Astrocyte (in vitro differentiated cells and primary cell): ENCODE data around the gene PIP4K2A. TPM values are rescaled to one million over a fixed set of nuclear protein-coding genes. Genes with fewer than 3 reads are reported as not detected.

Experiments used
- DNase-seq: peaks from one replicate; pipeline ENCODE4 v3.0.0-alpha.2; 2010; ENCODE audit warnings: low read depth
- FAIRE-seq: peaks from 2 replicates; lab custom pipeline; 2011; peaks lifted over from hg19 to GRCh38; lab: Jason Lieb, UNC
- H2AFZ ChIP-seq: 2 replicates; pipeline ENCODE4 v1.6.0; 2012; ENCODE audit warnings: low read depth, low read length, inconsistent platforms
- H3K27ac ChIP-seq: 2 replicates; pipeline ENCODE4 v1.5.1; 2011; ENCODE audit warnings: low read depth, low read length, inconsistent platforms
- H3K27me3 ChIP-seq: 2 replicates; pipeline ENCODE4 v1.6.0; 2011; ENCODE audit warnings: low read length, inconsistent platforms; ENCODE audit not compliant: insufficient read depth
- H3K36me3 ChIP-seq: 2 replicates; pipeline ENCODE4 v1.5.1; 2011; ENCODE audit warnings: low read length, inconsistent platforms; ENCODE audit not compliant: insufficient read depth
- H3K4me1 ChIP-seq: 2 replicates; pipeline ENCODE4 v1.5.1; 2011; ENCODE audit warnings: low read length, inconsistent platforms; ENCODE audit not compliant: insufficient read depth
- H3K4me2 ChIP-seq: 2 replicates; pipeline ENCODE4 v1.6.0; 2012; ENCODE audit warnings: low read length, inconsistent platforms
- H3K4me3 ChIP-seq: 2 replicates; pipeline ENCODE4 v1.5.1; 2011; ENCODE audit warnings: low read depth, mild to moderate bottlenecking, low read length, inconsistent platforms; ENCODE audit not compliant: insufficient read depth
- H3K79me2 ChIP-seq: 2 replicates; pipeline ENCODE4 v1.6.0; 2012; ENCODE audit warnings: mild to moderate bottlenecking, low read length, inconsistent platforms; ENCODE audit not compliant: insufficient read depth
- H3K9ac ChIP-seq: 2 replicates; pipeline ENCODE4 v1.6.0; 2012; ENCODE audit warnings: mild to moderate bottlenecking, low read length, inconsistent platforms
- H3K9me3 ChIP-seq: 2 replicates; pipeline ENCODE4 v1.5.1; 2012; ENCODE audit warnings: low read depth, mild to moderate bottlenecking, low read length, inconsistent platforms; ENCODE audit not compliant: insufficient read depth
- H4K20me1 ChIP-seq: 2 replicates; pipeline ENCODE4 v1.6.0; 2012; ENCODE audit warnings: low read length, inconsistent platforms; ENCODE audit not compliant: insufficient read depth
- H3K27ac Mint-ChIP-seq: one replicate; pipeline ENCODE4 v1.8.0; 2021; ENCODE audit warnings: mild to moderate bottlenecking, mixed read lengths; ENCODE audit not compliant: unreplicated experiment
- H3K27me3 Mint-ChIP-seq: one replicate; pipeline ENCODE4 v1.8.0; 2021; ENCODE audit warnings: low read depth, mixed read lengths; ENCODE audit not compliant: unreplicated experiment
- H3K36me3 Mint-ChIP-seq: one replicate; pipeline ENCODE4 v1.8.0; 2021; ENCODE audit warnings: low read depth, mixed read lengths; ENCODE audit not compliant: unreplicated experiment
- H3K4me1 Mint-ChIP-seq: one replicate; pipeline ENCODE4 v1.8.0; 2021; ENCODE audit warnings: low read depth, mixed read lengths; ENCODE audit not compliant: unreplicated experiment
- H3K4me3 Mint-ChIP-seq: one replicate; pipeline ENCODE4 v1.8.0; 2021; ENCODE audit warnings: mild to moderate bottlenecking, moderate library complexity, mixed read lengths; ENCODE audit not compliant: unreplicated experiment
- H3K9me3 Mint-ChIP-seq: one replicate; pipeline ENCODE4 v1.8.0; 2021; ENCODE audit warnings: mild to moderate bottlenecking, mixed read lengths; ENCODE audit not compliant: unreplicated experiment
- EZH2 ChIP-seq: IDR thresholded peaks from 2 replicates; pipeline ENCODE4 v1.6.1; 2012; ENCODE audit warnings: mild to moderate bottlenecking, low read length, inconsistent platforms; ENCODE audit not compliant: insufficient read depth
- total RNA-seq: library from RNA; stranded (reverse); gene quantifications from 2 replicates; pipeline ENCODE4 v1.2.1, GENCODE V29; 2021
- TF ChIP-seq, protein P1 (sequence below): IDR thresholded peaks from 2 replicates; pipeline ENCODE4 v1.5.1; 2011; ENCODE audit warnings: low read depth, mild to moderate bottlenecking, inconsistent platforms, low read length, moderate library complexity; ENCODE audit not compliant: insufficient read depth

PIP4K2A gene
- total RNA-seq, 1 donor from 2014 or later, result 36.8 TPM

DNA sequence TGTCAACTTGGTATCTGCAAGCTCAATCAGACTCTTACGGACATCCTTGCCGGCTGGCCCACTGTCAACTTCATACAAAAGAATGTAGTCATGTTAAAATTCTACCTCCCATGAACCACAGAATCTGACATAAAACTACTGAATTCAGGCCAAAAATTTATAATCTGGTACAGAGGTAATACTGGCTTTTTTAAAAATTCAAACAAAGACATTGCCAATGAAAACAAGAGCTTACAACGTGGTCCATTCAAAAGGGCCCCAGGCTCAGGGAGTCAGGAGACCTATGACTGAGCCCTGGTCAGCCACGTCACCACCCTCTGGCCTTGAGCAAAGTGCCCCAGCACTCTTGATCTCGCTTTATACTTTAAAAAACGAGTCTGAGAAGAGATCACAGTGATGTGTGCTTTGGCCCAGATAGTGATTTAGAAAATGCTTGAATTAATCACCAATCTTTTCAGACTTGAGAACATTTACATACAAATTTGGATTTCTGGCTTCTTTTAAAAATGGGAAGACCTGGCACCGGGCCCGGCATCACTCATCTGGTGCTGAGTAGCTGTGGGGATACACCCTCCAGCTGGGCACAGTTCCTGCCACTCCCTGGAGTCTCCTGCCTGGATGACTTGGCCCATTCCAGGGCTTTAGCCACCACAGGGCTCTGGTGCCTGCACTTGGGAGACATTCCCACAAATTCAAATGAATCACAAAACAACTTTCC lies 94.1 kb downstream of the PIP4K2A start:
- H2AFZ ChIP-seq, result no peak overlapping the region
- peak; percentile 60 for FAIRE-seq
- H3K4me3 Mint-ChIP-seq, result no peak overlapping the region

DNA sequence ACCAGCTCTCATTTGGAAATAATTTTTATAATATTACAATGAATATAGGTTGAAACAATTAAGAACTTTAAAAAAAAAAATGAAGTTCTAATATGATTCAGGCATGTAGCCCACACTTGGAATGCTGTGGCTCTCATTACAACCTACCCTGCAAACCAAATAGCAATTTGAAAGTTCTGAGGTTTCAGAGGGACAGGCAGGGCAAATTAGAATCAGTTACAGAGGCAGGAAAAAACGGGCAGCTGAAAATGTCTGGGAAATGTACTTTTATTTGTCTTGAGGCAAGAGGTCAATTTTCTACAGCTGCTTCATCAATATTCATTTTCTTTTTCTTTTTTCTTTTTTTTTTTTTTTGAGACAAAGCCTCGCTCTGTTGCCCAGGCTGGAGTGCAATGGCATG lies 95.3 kb downstream of the PIP4K2A start:
- H3K4me1 Mint-ChIP-seq, result peaks cover 58% of the 10 kb centered on the region

More for the DNA sequence above, 94.1 kb downstream of the PIP4K2A start:
- H3K27me3 Mint-ChIP-seq, result no peaks in the 10 kb centered on the region
- DNase-seq, result peak; percentile 97
- H3K4me3 ChIP-seq, result no peak overlapping the region
- TF ChIP-seq, protein P1, sequence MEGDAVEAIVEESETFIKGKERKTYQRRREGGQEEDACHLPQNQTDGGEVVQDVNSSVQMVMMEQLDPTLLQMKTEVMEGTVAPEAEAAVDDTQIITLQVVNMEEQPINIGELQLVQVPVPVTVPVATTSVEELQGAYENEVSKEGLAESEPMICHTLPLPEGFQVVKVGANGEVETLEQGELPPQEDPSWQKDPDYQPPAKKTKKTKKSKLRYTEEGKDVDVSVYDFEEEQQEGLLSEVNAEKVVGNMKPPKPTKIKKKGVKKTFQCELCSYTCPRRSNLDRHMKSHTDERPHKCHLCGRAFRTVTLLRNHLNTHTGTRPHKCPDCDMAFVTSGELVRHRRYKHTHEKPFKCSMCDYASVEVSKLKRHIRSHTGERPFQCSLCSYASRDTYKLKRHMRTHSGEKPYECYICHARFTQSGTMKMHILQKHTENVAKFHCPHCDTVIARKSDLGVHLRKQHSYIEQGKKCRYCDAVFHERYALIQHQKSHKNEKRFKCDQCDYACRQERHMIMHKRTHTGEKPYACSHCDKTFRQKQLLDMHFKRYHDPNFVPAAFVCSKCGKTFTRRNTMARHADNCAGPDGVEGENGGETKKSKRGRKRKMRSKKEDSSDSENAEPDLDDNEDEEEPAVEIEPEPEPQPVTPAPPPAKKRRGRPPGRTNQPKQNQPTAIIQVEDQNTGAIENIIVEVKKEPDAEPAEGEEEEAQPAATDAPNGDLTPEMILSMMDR, result no peak
- TF ChIP-seq EZH2, result no peak
- H3K9ac ChIP-seq, result peak overlapping the region; percentile 45
- H3K27ac ChIP-seq, result peak overlapping the region; percentile 86
- peaks cover 62% of the 10 kb centered on the region for H3K4me1 ChIP-seq
- no peaks in the 10 kb centered on the region for H3K9me3 Mint-ChIP-seq
- H3K4me2 ChIP-seq, result peak overlapping the region; percentile 60
- H3K79me2 ChIP-seq, result peaks cover 56% of the 10 kb centered on the region
- H3K4me1 Mint-ChIP-seq, result peaks cover 68% of the 10 kb centered on the region
- H3K27ac Mint-ChIP-seq, result peak overlapping the region; percentile 54
- H3K9me3 ChIP-seq, result no peaks in the 10 kb centered on the region
- H4K20me1 ChIP-seq, result peaks cover 4% of the 10 kb centered on the region
- H3K27me3 ChIP-seq, result no peaks in the 10 kb centered on the region
- H3K36me3 ChIP-seq, result no peaks in the 10 kb centered on the region
- no peaks in the 10 kb centered on the region for H3K36me3 Mint-ChIP-seq

More for the DNA sequence above, 95.3 kb downstream of the PIP4K2A start:
- Mint-ChIP-seq H3K4me3 (no peak overlapping the region), H3K27ac (no peak overlapping the region), H3K36me3 (no peaks in the 10 kb centered on the region), H3K9me3 (no peaks in the 10 kb centered on the region), H3K27me3 (no peaks in the 10 kb centered on the region)
- FAIRE-seq, result no peak
- H4K20me1 ChIP-seq, result peaks cover 4% of the 10 kb centered on the region
- peak overlapping the region; percentile 19 for H3K27ac ChIP-seq
- peak; percentile 59 for DNase-seq
- H2AFZ ChIP-seq, result no peak overlapping the region
- TF ChIP-seq EZH2, result no peak
- TF ChIP-seq, protein P1, result no peak
- H3K79me2 ChIP-seq, result peaks cover 60% of the 10 kb centered on the region
- no peak overlapping the region for H3K4me3 ChIP-seq
- no peak overlapping the region for H3K4me2 ChIP-seq
- no peaks in the 10 kb centered on the region for H3K9me3 ChIP-seq
- no peaks in the 10 kb centered on the region for H3K27me3 ChIP-seq
- peaks cover 52% of the 10 kb centered on the region for H3K4me1 ChIP-seq
- no peak overlapping the region for H3K9ac ChIP-seq
- no peaks in the 10 kb centered on the region for H3K36me3 ChIP-seq
